Testis (tissue), 3 donors: ENCODE results near the gene CD59. TPM values are rescaled to one million over a fixed set of nuclear protein-coding genes. Genes with fewer than 3 reads are reported as not detected.
"Not testable (repeated sequence)": the region's sequence is repeated elsewhere in the genome, so short reads cannot be mapped to it uniquely, and the experiment has no call there.

ENCODE experiments used
- DNase-seq: peaks from one replicate; pipeline ENCODE4 v3.0.0-alpha.2; 2019
- H3K27ac ChIP-seq, 2 donors: fragments of 200-600 bp; sonication (generic); one replicate each; pipeline ENCODE4 v1.5.1; 2019
- H3K27me3 ChIP-seq: fragments of 200-600 bp; sonication (generic); one replicate; pipeline ENCODE4 v1.5.1; 2019
- H3K36me3 ChIP-seq: fragments of 200-600 bp; sonication (generic); one replicate; pipeline ENCODE4 v1.5.1; 2017; ENCODE audit warnings: low read depth; ENCODE audit errors: missing control alignments
- H3K4me1 ChIP-seq: fragments of 200-600 bp; sonication (generic); one replicate; pipeline ENCODE4 v1.5.1; 2019
- H3K4me3 ChIP-seq, 2 donors: fragments of 200-600 bp; sonication (generic); one replicate each; pipeline ENCODE4 v1.5.1; 2017 to 2019
- H3K9me3 ChIP-seq: fragments of 200-600 bp; sonication (generic); one replicate; pipeline ENCODE4 v1.5.1; 2017
- CTCF ChIP-seq, 3 experiments: fragments of 450-650 bp in 2 of 3; fragments of 200-600 bp in 1 of 3; sonication (generic) in 1 of 3; IDR thresholded peaks; one replicate each; pipeline ENCODE4 v1.5.1; 2016 to 2019; ENCODE audit warnings: antibody characterized with exemption in 3 of 3, mild to moderate bottlenecking in 2 of 3, moderate library complexity in 1 of 3
- POLR2A ChIP-seq: fragments of 450-650 bp; IDR thresholded peaks from one replicate; pipeline ENCODE4 v1.6.1; 2017; ENCODE audit warnings: antibody characterized with exemption, mild to moderate bottlenecking, moderate library complexity
- WGBS, 2 donors: methylation state at CpG; one replicate each; pipeline ENCODE4 v1.1.5; 2018; 5-methylcytosine and 5-hydroxymethylcytosine counted together
- intact Hi-C: fragments of 100-400 bp; cut with DNase I; formaldehyde crosslinking; loops from one replicate; pipeline ENCODE4 v1.15.1; 2023; ENCODE audit warnings: low total_unique reads
- polyA plus RNA-seq: library from polyadenylated mRNA; stranded (reverse); fragments of 350-450 nt; fragmentation: Illumina TruSeq; extraction: RNeasy Lipid Tissue Mini Kit (QIAGEN cat#74804); gene quantifications from one replicate; pipeline ENCODE4 v1.2.3, GENCODE V29; 2014; ENCODE audit warnings: low read depth, low replicate concordance; ENCODE audit not compliant: insufficient read depth
- total RNA-seq, 2 donors: library from RNA; depleted of rRNA; stranded (reverse); fragments of >200 nt; gene quantifications; one replicate each; pipeline ENCODE4 v1.2.3, GENCODE V29; 2016

CD59 gene
- total and polyA plus RNA-seq, 3 donors from 2014 or later = 157 to 343 (median 230) TPM

- H3K27me3 ChIP-seq = no peaks in the 10 kb centered on the region
- no peaks in the 10 kb centered on the region for H3K36me3 ChIP-seq
- H3K27ac ChIP-seq = no peak overlapping the region
- H3K4me3 ChIP-seq = no peak overlapping the region
- intact Hi-C loops = loop anchor here (10.0 kb wide), 1 partner anchor 319 kb away; no protein-coding TSS in a partner anchor
- no peak for DNase-seq
- no peaks in the 10 kb centered on the region for H3K9me3 ChIP-seq
- H3K4me1 ChIP-seq = no peaks in the 10 kb centered on the region
- TF ChIP-seq POLR2A (no peak), CTCF (IDR thresholded peaks at IDR 0.05) (no peak)
- 73 to 83% methylated on average over 5 of the region's 5 CpGs for WGBS, 2 donors
Measured at GRCh38 chr11:33684003-33684706, 52.1 kb downstream of the CD59 start.

- no peaks in the 10 kb centered on the region for H3K36me3 ChIP-seq
- H3K4me3 ChIP-seq = no peak overlapping the region
- H3K27me3 ChIP-seq = no peaks in the 10 kb centered on the region
- no peaks in the 10 kb centered on the region for H3K9me3 ChIP-seq
- intact Hi-C loops = loop anchor here (10.0 kb wide), 1 partner anchor 318 kb away; no protein-coding TSS in a partner anchor
- H3K4me1 ChIP-seq = no peaks in the 10 kb centered on the region
- WGBS, 2 donors = 77 to 78% methylated on average over 4 of the region's 4 CpGs
- TF ChIP-seq CTCF (IDR thresholded peaks at IDR 0.05) (no peak), POLR2A (no peak)
- peak; percentile 36 for DNase-seq
- H3K27ac ChIP-seq = no peak overlapping the region
Measured at GRCh38 chr11:33682446-33682845, 53.8 kb downstream of the CD59 start.

- intact Hi-C loops = loop anchor here (10.0 kb wide), 1 partner anchor 317 kb away; no protein-coding TSS in a partner anchor
- Histone ChIP-seq H3K36me3 (no peaks in the 10 kb centered on the region), H3K9me3 (no peaks in the 10 kb centered on the region), H3K4me1 (no peaks in the 10 kb centered on the region), H3K4me3 (no peak overlapping the region), H3K27me3 (no peaks in the 10 kb centered on the region), H3K27ac (no peak overlapping the region)
- TF ChIP-seq CTCF (IDR thresholded peaks at IDR 0.05) = no peak
- TF ChIP-seq POLR2A = no peak
- 86 to 92% methylated on average over 2 to 3 of the region's 3 CpGs for WGBS, 2 donors
- DNase-seq = no peak
Measured at GRCh38 chr11:33682019-33682418, 54.2 kb downstream of the CD59 start.

GRCh38 chr11:33678616-33679015 lies 57.6 kb downstream of the CD59 start:
- WGBS, 2 donors = 79 to 91% methylated on average over 1 of the region's 1 CpG
- intact Hi-C loops, H3K4me3 ChIP-seq, H3K4me1 ChIP-seq, H3K9me3 ChIP-seq, DNase-seq, H3K36me3 ChIP-seq, H3K27ac ChIP-seq, H3K27me3 ChIP-seq: not testable (repeated sequence)

GRCh38 chr11:33674035-33674814 lies 62.0 kb downstream of the CD59 start:
- WGBS, 2 donors = 93 to 100% methylated on average over 3 of the region's 3 CpGs
- no peak for DNase-seq
- no peaks in the 10 kb centered on the region for H3K36me3 ChIP-seq
- intact Hi-C loops = no loop called here
- TF ChIP-seq CTCF (IDR thresholded peaks at IDR 0.05) (no peak), POLR2A (no peak)
- H3K4me3 ChIP-seq = no peak overlapping the region
- no peaks in the 10 kb centered on the region for H3K9me3 ChIP-seq
- no peaks in the 10 kb centered on the region for H3K4me1 ChIP-seq
- no peaks in the 10 kb centered on the region for H3K27me3 ChIP-seq
- H3K27ac ChIP-seq = peak overlapping the region; percentile 15 to 33
